ENCODE results near the gene CREB5.
"Not testable (repeated sequence)": the region's sequence is repeated elsewhere in the genome, so short reads cannot be mapped to it uniquely, and the experiment has no call there.

The CREB5 gene

DNA sequence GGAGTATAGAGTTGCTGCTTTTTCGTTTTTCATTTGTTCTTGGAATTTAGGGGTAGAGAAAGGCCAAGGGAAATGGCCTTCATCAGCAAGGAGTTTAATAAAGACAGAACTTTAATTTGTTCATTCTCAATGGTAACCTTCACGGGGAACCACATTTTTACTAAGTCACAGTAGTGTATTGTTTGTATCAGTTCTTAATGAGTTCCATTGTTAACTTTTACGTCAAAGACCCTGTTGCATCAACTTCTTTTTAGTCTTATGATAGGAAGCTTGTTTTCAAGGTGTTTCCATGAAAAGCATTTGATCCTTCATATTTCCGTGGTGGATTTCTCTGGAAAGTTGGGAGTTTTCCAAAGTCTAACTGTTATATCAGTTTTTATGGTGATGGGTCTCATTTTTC, 169.9 kb downstream of the CREB5 start:
- DNase-seq (ENCODE audit: low read depth), result no peak

DNA sequence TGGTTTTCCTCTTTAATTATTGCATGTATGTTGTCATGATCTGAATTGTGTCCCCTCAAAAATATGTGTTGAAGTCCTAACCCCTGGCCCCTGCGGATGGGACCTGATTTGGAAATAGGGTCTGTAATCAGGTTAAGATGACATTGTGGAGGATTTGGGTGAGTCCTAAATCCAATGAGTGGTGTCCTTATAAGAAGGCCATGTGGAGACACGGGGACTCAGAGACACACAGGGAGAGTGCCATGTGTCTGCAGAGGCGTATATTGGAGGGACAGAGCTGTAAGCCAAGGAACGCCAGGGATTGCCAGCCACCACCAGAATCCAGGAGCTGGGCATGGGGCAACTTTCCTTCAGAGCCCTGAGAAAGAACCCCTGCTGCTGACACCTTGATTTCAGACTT, 171.9 kb downstream of the CREB5 start:
- DNase-seq (ENCODE audit: low read depth), result no peak

DNA sequence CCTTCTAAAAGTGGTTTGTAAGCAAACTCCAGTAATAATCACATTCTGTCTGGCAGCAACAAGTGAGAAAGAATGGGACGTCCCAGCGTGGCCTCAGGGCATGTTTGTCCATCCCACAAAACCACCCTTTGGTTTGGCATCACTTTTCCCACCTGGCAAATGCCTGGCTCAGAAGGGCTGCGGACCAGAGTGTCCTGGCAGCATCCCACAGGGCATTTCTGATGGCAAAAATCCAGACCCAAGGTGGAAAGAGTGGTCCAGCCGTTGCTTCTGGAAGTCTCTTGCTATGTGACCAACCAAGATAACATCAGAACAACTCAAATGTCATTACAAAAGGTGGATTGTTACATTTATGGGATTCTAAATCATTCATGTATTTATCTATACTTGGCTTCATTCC, 174.4 kb downstream of the CREB5 start:
- no peak for DNase-seq (ENCODE audit: low read depth)

DNA sequence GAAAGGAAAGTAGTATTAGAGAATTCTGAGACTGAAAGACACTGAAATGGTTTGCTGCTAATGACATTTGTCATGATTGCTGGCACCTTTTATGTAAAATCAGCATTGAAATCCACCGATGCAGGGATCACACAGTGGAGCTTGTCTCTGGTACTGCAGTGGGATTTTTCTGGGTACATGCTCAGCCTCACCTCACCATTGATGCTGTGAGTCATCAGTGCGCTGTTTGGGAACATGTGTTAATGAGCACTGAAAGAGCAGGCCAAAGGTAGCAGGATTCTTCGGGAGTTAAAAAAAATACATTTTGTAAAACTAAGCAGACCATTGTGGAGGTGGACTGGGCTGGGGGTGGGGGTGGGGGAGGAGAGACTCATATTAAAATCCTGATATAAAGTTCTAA, 174.9 kb downstream of the CREB5 start:
- peak; percentile 19 for DNase-seq (ENCODE audit: low read depth)

DNA sequence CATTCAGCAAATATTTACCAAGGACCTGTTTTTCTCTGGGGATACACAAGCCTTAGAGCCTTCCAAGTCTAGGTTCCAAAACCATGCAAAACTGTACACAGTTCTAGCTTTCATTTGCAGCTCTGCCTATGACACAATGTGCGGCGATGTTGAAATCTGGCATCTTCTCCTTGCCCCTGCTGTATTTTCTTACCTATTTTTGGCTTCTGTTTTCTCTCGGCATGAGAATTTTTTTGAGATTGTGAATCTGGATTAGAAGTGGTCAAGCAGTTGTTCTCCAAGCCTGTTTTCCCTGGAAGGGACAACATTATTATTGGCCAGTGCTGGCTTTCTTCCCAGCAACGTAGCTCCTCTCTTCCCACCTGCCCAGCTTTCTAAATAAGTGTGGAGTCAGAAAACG, 176.3 kb downstream of the CREB5 start:
- no peak for DNase-seq (ENCODE audit: low read depth)

DNA sequence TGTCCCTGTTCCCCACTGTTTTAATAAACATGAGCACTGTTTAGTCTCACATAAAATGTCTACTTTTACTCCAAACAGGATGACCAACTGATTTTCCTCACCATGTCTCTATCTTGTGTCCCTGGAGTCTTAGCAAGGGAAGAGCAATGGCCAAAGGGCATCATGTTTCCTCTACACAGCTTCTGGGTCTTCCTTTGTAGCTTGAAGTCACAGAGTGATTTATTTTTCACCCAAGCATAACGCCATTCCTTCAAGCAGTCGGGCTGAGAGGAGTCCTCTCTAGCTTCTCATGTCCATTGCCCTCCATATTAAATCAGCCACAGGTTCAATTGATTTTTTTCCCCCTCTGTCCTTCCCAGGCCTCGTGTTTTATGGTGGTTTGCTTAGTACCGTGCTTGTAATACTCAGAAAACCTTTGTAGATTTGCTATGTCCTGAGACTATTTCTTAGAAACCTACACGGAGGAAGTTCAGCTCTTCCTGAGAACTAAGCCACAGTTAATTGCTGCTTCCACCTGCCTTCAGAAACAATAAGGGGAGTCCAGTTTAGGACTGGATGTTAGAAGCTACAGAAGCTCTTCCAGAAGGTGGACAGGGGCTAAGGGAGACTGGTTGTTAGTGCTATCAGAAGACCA, 178.8 kb downstream of the CREB5 start:
- no peak for DNase-seq (ENCODE audit: low read depth)

DNA sequence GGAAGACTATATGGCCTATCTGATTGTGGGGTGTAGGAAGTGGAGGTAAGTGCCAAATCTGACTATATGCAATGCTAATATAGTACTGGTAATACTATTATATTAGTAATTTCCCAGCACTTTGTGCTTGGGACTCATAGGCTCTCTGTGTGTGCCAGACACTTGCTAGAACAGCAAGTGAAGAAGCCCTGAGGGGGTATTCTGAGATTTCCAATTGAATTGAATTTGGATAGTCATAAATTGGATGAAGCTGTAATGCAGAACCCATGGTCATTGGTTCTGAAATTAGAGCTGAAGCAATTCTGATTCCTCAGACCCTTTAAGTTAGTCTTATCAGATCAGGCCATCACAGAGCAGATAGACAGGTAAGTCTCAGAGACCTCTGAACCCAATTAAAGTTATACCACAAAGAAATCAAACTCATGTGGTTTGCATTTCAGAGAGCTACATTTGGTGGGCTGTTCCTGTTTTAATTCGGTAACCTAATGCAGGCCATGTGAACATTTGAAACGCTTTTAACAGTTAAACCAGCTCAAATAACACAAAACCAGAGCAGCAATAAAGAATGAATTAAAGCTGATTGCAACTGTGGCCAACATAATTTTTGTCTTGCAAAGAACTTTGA, 179.5 kb downstream of the CREB5 start:
- no peak for DNase-seq (ENCODE audit: low read depth)

DNA sequence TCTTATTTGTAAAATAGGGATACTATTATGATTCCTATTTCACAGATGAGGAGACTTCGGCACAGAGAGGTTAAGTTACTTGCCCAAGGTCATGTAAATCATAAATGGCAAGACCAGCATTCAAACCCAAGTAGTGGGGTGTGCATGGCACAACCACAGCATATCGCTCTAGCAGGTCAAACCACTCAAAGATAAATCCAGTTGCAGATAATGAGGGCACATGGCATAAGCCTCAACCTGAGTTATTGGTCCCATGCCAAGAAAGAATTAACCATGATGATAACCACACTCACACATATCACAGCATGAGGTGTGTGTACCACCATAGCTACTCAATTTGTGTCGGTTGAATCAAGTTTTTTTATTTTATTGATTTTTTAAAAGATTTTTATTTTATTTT, 180.5 kb downstream of the CREB5 start:
- no peak for DNase-seq (ENCODE audit: low read depth)

DNA sequence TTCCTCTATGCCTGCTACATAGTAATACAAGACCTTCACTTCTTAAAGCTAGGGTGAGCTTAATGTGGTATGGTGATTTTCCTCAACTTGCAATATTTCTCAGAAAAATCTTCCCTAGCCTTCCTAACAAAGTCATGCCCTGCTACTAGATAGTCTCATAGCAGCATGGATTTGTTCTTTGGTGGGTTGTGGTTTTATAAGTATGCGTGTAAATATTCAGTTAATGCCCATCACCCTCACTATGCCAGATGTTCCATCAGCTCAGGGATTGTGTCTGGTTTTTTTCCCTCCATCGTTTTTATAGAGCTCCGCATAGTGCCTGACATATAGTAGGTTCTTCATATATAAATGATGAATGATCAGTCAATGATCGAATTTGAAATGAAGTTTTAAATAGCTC, 182.8 kb downstream of the CREB5 start:
- DNase-seq (ENCODE audit: low read depth), result peak; percentile 17

DNA sequence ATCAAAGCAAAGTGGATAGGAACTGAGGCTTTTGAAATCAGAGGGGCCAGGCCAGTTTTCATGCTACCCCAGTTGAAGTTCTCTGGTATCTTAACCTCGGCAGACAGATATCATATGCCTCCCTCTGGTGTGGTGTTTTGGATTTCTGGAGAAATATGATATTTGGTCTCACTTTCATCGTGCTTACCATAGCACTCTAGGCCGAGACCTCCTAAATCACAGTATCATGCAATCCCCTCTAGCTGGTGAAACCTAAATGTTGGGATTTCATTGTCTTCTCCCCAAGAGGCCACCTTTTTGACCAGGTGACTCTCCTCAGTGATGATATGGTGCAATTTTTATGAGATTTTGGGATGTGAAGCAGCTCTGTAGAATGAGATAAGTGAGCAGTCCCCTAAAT, 183.5 kb downstream of the CREB5 start:
- no peak for DNase-seq (ENCODE audit: low read depth)

DNA sequence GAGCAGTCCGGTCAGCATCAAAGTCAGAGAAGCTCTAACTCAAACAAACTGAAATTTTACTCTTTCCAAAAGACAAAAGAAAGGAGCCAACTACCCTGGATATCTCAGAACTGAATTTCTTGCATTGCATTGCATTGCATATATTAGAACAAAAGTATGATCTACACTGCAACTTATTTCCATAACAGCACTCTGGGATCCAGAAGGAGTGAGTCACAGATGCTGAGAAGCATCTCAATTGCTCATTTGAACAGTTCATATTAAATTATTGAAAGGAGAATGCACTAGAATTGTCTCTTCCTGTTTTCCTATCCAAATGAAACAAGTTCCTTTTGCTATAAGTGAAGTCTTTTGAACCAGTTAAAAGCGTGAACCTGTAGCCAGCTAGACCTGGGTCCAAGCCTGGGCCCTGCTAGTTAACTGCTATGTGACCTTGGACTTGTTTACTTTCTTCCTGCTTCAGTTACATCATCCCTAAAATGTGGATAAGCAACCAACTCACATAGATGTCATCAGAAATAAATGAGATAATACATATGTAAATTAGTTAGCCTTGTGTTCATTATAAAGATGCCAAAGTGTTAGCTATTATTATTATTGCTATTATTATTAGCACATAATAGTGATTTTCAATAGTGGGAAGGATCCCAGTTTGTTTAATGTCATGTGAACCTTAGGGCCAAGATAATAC, 184.1 kb downstream of the CREB5 start:
- DNase-seq (ENCODE audit: low read depth), result peak; percentile 48

DNA sequence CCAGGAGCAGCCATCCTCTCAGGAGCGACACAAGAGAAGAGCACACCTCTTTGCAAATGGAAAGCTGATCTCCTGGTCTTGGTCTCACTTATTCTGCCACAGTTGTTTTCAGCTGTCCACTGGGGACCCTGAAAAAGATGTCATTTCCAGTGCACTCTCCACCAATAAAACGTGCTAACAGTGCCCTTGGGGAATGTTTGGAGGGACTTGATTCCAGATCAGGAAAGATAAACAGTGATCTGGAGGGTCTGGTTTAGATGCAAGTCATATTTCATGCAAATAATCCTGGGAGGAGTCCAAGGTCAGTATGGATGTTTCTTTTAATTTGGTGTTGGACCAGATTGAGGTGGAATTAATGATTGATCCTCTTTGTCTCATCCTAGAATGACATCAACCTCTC, 185.0 kb downstream of the CREB5 start:
- DNase-seq (ENCODE audit: low read depth), result no peak

DNA sequence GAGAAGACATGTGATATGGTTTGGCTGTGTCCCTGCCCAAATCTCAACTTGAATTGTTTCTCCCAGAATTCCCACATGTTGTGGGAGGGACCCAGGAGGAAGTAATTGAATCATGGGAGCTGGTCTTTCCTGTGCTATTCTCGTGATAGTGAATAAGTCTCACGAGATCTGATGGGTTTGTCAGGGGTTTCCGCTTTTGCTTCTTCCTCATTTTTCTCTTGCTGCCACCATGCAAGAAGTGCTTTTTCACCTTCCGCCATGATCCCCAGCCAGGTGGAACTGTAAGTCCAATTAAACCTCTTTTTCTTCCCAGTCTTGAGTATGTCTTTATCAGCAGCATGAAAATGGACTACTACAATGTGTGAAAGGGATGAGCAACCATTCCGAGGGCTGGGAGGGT, 185.7 kb downstream of the CREB5 start:
- DNase-seq (ENCODE audit: low read depth), result not testable (repeated sequence)

DNA sequence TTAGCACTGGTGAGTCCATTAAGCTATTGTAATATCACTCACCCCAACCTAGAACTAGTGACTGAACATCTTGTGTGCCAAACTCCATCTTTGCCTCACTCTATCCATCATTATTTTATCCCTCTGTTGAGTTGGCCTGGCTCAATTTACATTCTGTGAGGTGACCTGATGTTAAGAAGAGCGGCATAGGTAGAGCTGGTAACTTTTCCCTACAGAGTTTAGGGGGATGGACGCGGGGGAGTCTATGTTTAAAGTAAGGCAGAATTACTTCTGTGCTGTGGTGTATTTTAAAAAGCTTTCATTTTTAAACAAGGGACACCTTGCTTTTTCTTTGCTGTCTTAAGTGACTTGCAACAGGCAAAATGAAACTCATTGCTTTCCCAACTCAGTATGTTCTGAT, 186.3 kb downstream of the CREB5 start:
- no peak for DNase-seq (ENCODE audit: low read depth)

DNA sequence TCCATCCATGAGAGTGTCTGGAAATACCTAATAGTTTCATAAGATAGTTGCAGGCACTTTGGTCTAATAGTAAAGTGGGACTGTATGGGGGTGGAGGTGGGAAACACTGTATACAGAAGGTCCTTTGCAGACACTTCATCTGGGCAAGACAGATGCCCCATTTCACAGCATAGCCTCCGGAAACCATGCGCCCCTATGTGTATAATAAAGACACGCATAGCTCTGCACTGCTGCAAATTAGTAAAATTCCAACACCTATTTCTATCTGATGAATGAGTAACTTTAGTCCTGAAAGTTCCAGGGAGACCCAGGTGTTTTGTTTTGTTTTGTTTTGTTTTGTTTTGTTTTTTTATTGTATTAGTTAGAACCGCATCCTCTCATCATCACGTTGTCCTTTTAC, 187.1 kb downstream of the CREB5 start:
- no peak for DNase-seq (ENCODE audit: low read depth)

DNA sequence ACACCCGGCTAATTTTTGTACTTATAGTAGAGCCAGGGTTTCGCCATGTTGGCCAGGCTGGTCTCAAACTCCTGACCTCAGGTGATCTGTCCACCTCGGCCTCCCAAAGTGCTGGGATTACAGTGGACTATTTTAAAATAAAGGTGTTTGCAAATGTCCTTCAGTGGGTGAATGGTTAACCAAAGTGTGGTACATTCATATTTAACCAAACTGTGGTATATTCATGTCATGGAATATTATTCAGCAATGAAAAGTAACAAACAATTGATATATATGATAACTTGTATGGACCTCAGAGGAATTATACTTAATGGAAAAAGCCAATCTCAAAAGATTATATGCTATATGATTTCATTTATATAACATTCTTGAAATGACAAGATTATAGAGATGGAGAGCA, 190.0 kb downstream of the CREB5 start:
- DNase-seq (ENCODE audit: low read depth), result no peak

DNA sequence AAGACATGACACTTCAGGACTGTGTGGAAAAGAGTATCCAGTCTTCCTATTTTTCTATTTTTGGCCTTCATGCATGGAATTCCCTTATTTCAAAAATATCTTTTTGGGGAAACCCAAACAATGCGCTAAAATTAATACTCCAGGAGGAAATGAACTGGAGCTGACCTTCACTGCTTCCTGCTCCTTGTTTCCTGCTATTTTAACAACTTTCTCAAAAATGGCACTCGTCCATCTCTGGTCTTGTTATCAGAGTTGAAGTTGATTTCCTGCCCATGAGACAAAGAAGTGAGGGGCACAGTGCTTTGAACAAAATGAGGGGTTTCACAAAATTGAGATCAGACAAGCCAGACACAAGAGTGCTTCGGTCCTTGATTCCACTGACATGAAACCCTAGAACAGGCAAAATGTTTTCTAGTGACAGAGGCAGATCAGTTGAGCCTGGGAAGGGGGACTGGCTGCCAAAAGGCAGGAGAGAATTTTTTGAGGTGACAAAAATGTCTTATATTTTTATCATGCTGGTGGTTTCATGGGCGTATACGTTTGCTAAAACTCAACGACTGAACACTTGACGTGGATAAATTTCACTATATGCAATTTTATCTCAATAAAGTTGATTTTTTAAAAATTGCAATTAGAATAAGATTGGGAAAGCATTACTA, 193.2 kb downstream of the CREB5 start:
- DNase-seq (ENCODE audit: low read depth), result no peak

DNA sequence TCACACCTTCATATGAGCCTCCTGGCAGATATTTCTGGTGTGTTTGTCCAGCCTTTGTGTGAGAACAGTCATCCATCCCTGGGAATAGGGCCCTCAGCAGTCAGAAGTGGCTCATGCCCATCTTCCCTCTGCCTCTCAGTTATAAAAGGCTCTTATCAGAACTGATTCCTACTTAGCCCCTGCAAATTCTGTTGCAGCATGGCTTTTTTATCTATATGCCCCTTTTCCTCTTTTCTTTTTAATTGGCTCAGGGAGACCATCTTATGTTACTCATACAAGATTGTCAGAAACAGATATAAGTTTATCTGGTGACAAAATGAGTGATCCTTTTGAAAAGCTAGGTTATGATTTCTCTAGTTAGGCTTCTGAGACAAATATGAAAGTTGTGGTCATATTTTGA, 194.1 kb downstream of the CREB5 start:
- DNase-seq (ENCODE audit: low read depth), result no peak

DNA sequence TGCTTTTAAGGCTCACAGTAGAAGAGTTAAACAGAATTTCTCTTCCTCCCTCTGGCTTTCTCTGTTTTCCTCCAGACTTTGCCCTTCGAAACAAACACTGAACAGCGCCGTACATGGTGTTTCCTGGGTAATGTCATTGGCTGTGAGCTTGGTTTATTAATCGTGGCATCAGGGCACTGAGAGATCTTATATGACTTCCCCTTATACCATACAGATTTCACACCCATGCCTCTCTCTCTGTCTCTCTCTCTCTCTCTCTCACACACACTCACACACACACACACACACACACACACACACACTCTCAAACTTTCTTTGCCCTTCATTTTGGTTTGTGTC, 195.5 kb downstream of the CREB5 start:
- DNase-seq (ENCODE audit: low read depth), result no peak

DNA sequence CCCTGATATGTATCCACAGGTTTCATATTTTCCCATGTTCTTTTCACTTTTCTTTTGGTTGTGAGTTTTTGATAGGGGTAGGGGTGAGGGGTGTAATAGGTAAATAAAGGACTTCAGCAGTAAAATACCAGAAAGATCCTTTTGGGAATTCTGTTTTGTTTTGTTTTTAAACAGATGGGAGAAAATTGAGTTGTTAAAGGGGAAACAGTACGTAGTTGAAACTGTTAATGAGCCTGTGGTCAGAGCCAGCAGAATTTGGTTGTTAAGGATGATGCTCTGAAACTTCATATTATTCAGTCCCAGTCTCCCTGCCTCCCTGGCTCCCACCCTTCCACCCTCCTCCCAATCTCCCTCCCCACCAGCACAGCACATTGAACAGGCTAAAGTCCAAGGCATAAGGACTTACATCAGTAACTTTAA, 195.9 kb downstream of the CREB5 start:
- no peak for DNase-seq (ENCODE audit: low read depth)

DNA sequence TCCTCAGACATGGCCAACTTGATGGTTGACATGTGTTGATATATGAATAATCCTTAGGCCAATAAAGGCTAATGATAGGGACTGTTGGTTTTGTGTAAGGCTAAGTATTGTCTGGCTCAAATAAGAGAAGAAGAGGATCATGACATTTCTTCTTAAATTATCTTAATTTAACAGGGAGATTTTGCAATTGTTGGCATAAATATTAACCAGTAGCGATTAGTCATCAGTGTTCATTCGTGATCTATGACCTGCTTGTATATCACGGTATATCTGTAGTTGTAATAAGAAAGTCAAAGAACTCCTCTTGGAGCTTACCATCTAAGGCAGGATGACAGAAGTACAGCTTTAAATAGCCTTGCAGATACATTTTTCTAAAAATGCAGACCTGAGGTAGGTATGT, 196.4 kb downstream of the CREB5 start:
- DNase-seq (ENCODE audit: low read depth), result peak; percentile 72

DNA sequence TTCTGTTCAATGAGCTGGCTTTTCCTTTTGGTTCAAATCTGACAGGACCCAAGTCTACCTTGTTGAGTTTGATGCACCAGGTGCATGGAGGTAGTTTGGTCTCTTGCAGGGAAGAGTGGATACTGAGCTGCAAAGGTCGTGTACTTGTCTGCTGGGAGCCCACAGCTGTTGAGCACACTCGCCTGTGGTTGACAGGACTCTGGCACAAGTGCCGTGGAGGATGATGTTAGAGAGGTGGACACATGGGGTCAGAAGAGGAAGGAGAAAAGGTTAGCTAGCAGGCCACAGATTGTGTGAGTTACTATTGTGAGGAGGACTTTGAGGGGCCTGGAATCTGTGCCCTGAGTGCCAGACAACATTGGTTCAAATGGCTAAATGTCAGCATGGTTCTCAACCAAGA, 197.3 kb downstream of the CREB5 start:
- no peak for DNase-seq (ENCODE audit: low read depth)

DNA sequence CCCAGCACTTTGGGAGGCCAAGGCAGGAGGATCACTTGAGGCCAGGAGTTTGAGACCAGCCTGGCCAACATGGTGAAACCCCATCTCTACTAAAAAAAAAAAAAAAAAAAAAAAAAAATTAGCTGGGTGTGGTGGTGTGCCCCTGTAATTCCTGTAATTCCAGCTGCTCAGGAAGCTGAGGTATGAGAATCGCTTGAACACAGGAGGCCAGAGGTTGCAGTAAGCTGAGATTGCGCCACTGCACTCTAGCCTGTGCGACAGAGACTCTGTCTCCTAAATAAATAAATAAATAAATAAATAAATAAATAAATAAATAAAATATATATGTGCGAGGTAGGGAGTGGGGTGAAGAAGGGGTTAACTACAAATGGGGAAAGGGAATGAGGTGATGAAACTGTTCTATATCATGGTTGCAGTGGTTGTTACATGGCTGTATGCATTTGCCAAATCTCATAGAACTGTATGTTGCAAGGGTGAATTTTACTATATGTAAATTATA, 199.1 kb downstream of the CREB5 start:
- not testable (repeated sequence) for DNase-seq (ENCODE audit: low read depth)

Data from amniotic epithelial cell (primary cell).